ENCODE measurements around the gene KISS1.
"Not testable (repeated sequence)": the region's sequence is repeated elsewhere in the genome, so short reads cannot be mapped to it uniquely, and the experiment has no call there.

Gene KISS1, protein sequence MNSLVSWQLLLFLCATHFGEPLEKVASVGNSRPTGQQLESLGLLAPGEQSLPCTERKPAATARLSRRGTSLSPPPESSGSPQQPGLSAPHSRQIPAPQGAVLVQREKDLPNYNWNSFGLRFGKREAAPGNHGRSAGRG

GRCh38 chr1:204196068-204196795, at the start of gene KISS1:
Gene KISS1, minus strand, starts transcription at chr1:204196491. Its CDS starts 3,615 bp downstream, at chr1:204192876.
- DNase-seq (ENCODE audit: low read depth in 1 of 2, low spot score in 1 of 2) = peak; percentile 55 to 76
- in situ Hi-C loops (cut with HindIII; ENCODE audit: low pct_unique_long_range_greater_than_20kb, low sequenced_read_pairs) = no loop called here

DNA sequence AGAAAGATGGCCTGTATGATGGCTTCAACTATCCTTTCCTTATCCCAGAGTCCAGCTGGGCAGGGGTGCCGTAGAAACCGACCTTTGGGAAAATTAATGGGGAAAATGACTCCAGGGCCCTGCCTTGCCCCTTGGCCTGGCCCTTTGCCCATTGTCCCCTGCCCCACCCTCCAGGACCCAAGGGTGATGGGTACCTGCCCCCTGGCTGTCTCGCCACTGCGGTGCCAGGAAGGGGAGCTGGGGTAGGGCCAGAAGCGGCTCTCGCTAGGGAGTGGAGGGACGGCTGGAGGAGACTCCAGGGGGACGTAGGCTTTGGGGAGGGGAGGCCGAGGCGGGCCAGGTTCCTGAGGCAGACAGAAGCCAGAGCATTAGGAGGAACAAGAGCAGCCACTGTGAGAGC, 46.6 kb upstream of the KISS1 start:
- in situ Hi-C loops (cut with HindIII; ENCODE audit: low pct_unique_long_range_greater_than_20kb, low sequenced_read_pairs) = no loop called here
- no peak for DNase-seq (ENCODE audit: low read depth in 1 of 2, low spot score in 1 of 2)
- TF ChIP-seq JUND (IDR thresholded peaks at IDR 0.05; ENCODE audit: low read depth) = no peak

More at GRCh38 chr1:204196068-204196795, at the start of gene KISS1:
- TF ChIP-seq JUND (IDR thresholded peaks at IDR 0.05; ENCODE audit: low read depth) = no peak

DNA sequence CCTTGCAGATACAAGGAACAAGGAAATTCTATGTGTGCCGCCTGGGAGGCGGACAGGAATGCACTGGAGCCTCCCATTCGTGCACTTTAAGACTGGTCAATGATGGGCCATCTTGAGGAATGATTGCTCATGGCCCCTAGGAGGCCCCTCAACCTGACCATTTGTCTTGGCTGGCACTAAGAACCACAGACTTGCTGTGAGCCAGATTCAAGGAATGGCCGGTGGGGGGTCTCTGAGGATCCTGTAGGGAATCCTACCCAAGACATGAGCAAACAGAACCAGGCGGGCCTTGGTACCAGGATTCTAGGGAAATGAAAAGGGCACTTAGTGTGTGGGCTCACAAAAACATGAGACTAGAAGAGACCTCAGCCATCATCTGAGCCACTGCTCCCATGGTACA, 45.6 kb upstream of the KISS1 start:
- TF ChIP-seq JUND (IDR thresholded peaks at IDR 0.05; ENCODE audit: low read depth) = no peak
- no peak for DNase-seq (ENCODE audit: low read depth in 1 of 2, low spot score in 1 of 2)
- in situ Hi-C loops (cut with HindIII; ENCODE audit: low pct_unique_long_range_greater_than_20kb, low sequenced_read_pairs) = no loop called here

DNA sequence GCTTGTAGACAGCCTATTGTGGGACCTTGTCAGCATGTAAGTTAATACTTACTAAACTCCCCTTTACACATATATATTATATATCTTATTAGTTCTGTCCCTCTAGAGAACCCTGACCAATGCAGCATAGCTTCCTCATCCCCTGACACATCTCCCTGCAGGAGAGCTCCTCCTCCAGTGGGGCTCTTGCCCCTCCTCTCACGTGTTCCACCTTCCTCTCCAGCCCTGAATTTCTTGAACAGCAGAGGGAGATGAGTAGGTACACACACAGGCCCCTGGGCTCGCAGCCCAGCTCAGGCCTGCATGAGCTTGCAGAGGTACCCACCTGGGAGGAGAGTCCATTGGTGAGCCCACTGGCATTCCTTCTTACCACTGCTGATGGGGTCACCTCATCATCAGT, 44.8 kb upstream of the KISS1 start:
- TF ChIP-seq JUND (IDR thresholded peaks at IDR 0.05; ENCODE audit: low read depth) = no peak
- DNase-seq (ENCODE audit: low read depth in 1 of 2, low spot score in 1 of 2) = peak in 1 of 2 experiments; percentile 29
- in situ Hi-C loops (cut with HindIII; ENCODE audit: low pct_unique_long_range_greater_than_20kb, low sequenced_read_pairs) = no loop called here

DNA sequence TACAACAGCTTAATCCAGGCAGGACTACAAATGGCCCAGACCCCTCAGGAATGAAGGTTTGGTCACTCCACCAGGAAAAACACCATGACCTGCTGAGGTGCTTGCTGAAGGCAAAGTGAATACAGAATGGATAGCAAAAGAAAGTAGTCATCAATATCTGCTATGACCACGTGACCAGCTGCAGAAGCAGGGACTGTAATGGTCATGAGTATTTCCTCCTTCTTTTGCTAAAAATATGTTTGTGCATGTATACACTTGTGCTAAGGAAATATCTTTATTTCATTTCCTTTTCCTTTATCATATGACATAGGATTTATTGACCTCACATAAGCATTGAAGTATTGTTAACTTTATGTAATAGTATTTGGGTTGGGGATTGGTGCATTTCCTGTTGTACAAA, 43.9 kb upstream of the KISS1 start:
- no peak for DNase-seq (ENCODE audit: low read depth in 1 of 2, low spot score in 1 of 2)
- in situ Hi-C loops (cut with HindIII; ENCODE audit: low pct_unique_long_range_greater_than_20kb, low sequenced_read_pairs) = no loop called here
- TF ChIP-seq JUND (IDR thresholded peaks at IDR 0.05; ENCODE audit: low read depth) = no peak

GRCh38 chr1:204239401-204239800, 43.1 kb upstream of the KISS1 start:
- DNase-seq (ENCODE audit: low read depth in 1 of 2, low spot score in 1 of 2); in situ Hi-C loops (cut with HindIII; ENCODE audit: low pct_unique_long_range_greater_than_20kb, low sequenced_read_pairs): not testable (repeated sequence)

- DNase-seq (ENCODE audit: low read depth in 1 of 2, low spot score in 1 of 2) = not testable (repeated sequence)
Observed at GRCh38 chr1:204238520-204238919, 42.2 kb upstream of the KISS1 start.

GRCh38 chr1:204237515-204237914, 41.2 kb upstream of the KISS1 start:
- DNase-seq (ENCODE audit: low read depth in 1 of 2, low spot score in 1 of 2); in situ Hi-C loops (cut with HindIII; ENCODE audit: low pct_unique_long_range_greater_than_20kb, low sequenced_read_pairs): not testable (repeated sequence)

More at GRCh38 chr1:204238520-204238919, 42.2 kb upstream of the KISS1 start:
- in situ Hi-C loops (cut with HindIII; ENCODE audit: low pct_unique_long_range_greater_than_20kb, low sequenced_read_pairs) = not testable (repeated sequence)

DNA sequence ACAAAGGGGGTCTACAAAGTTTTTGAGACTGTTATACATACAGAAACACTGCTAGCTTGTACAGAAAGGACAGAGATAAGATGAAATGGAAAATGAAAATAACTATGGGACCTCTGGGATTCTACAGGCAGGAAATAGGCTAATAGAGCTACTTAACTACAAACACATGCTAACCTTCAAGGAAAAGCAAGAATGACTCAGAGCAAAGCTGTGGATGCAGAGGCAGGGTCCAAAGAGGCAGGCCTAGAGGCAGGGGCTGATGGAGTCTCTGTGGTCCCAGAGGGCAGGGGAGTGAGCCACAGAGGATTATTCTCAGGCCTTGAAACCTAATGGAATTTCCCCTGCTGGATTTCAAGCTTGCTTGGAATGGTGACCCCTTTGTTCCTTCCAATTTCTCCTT, 36.2 kb upstream of the KISS1 start:
- in situ Hi-C loops (cut with HindIII; ENCODE audit: low pct_unique_long_range_greater_than_20kb, low sequenced_read_pairs) = no loop called here
- no peak for TF ChIP-seq JUND (IDR thresholded peaks at IDR 0.05; ENCODE audit: low read depth)
- DNase-seq (ENCODE audit: low read depth in 1 of 2, low spot score in 1 of 2) = no peak

- no peak for TF ChIP-seq JUND (IDR thresholded peaks at IDR 0.05; ENCODE audit: low read depth)
- in situ Hi-C loops (cut with HindIII; ENCODE audit: low pct_unique_long_range_greater_than_20kb, low sequenced_read_pairs) = no loop called here
- DNase-seq (ENCODE audit: low read depth in 1 of 2, low spot score in 1 of 2) = no peak
Observed at GRCh38 chr1:204230211-204230610, 33.9 kb upstream of the KISS1 start.

GRCh38 chr1:204228896-204229295, 32.6 kb upstream of the KISS1 start:
- TF ChIP-seq JUND (IDR thresholded peaks at IDR 0.05; ENCODE audit: low read depth) = no peak
- in situ Hi-C loops (cut with HindIII; ENCODE audit: low pct_unique_long_range_greater_than_20kb, low sequenced_read_pairs) = no loop called here

DNA sequence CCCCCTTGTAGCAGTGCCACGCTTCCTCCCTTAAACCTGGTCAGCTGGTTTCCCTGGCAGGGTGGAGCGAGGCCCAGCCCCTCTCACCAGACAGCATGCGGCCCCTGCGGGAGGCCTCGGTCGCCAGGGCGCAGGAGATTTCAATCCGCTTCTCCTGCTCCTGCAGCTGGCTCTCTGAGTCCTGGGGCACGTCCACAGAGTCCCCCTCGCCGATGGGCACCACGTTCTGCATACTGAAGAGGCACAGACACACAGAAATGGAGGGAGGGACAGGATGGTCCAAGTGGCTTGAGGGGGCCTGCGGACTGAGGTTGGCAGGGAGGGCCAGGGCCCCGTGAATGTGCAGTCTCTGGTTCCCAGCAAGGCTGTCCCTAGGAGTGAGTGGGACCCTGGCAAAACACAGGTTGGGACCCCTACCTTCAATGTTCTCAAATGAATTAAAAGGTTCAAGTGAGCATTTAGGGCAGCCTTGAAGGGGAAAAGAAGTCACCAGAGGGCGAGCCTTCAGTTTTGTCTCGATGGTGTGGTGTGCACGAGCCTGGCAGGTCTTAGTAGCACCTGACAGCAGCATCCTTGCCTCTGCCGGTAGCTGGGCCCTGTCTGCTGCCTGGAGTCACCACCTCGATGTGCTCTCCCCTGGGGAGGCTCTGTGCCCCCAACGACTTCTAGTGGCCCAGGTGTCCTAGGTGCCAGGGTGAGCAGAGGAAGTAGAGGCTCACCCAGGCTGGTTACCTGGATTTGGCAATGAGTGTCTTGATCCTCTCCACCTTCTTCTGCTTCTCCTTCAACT, 31.9 kb upstream of the KISS1 start:
- in situ Hi-C loops (cut with HindIII; ENCODE audit: low pct_unique_long_range_greater_than_20kb, low sequenced_read_pairs) = no loop called here
- no peak for TF ChIP-seq JUND (IDR thresholded peaks at IDR 0.05; ENCODE audit: low read depth)

More at GRCh38 chr1:204228896-204229295, 32.6 kb upstream of the KISS1 start:
- DNase-seq (ENCODE audit: low read depth in 1 of 2, low spot score in 1 of 2) = no peak

DNA sequence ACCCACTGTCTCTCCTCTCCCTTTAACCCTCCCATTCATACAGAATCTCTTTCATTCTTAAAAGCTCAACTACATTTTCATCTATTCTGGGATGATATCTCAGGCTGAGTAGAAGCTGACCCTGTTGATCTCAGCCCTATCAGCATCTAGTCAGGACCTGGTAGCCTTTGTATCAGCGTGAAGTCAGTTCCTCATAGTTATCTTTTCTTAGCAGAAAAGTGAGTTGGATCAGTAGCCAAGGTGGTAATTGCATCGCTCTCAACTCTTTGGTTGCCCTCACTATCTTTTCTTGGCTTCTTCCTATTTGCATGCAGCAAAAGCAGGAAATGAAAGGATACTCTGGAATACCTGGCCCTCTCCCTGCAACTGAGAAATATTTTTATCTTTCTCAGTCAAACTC, 31.1 kb upstream of the KISS1 start:
- TF ChIP-seq JUND (IDR thresholded peaks at IDR 0.05; ENCODE audit: low read depth) = no peak
- in situ Hi-C loops (cut with HindIII; ENCODE audit: low pct_unique_long_range_greater_than_20kb, low sequenced_read_pairs) = no loop called here
- no peak for DNase-seq (ENCODE audit: low read depth in 1 of 2, low spot score in 1 of 2)

More for the DNA sequence above, 31.9 kb upstream of the KISS1 start:
- no peak for DNase-seq (ENCODE audit: low read depth in 1 of 2, low spot score in 1 of 2)

Measured in T47D (cell line).